ENCODE results near the gene ZNF69. TPM values are rescaled to one million over a fixed set of nuclear protein-coding genes. Genes with fewer than 3 reads are reported as not detected.
"Not testable (repeated sequence)": the region's sequence is repeated elsewhere in the genome, so short reads cannot be mapped to it uniquely, and the experiment has no call there.

ZNF69 gene
- total and polyA plus RNA-seq, 9 donors, result 7.5 to 25.5 (median 13.6) TPM

GRCh38 chr19:11882606-11883005 lies 5.0 kb upstream of the ZNF69 start:
- TF ChIP-seq POLR2A (IDR thresholded peaks at IDR 0.05) (no peak), EP300 (IDR thresholded peaks at IDR 0.05) (no peak), CTCF (IDR thresholded peaks at IDR 0.05) (no peak)
- no peak overlapping the region for H3K27ac ChIP-seq
- WGBS, 3 donors, result 61 to 70% (median 62%) methylated on average over 2 of the region's 2 CpGs
- H3K27me3 ChIP-seq, result no peaks in the 10 kb centered on the region
- no peaks in the 10 kb centered on the region for H3K9me3 ChIP-seq
- intact Hi-C loops (cut with DNase I), result loop anchor here in 2 of 4 donors (5.0 kb wide), 2 partner anchors 105 to 260 kb away; partner anchors contain the start of gene ZNF20 (in 1 of the 2)
- no peak for DNase-seq
- H3K4me1 ChIP-seq (ENCODE audit: insufficient read depth), result no peaks in the 10 kb centered on the region
- no peaks in the 10 kb centered on the region for H3K36me3 ChIP-seq
- no peak overlapping the region for H3K4me3 ChIP-seq

GRCh38 chr19:11887234-11887610 lies 360 bp upstream of the ZNF69 start:
- 13 to 26% (median 26%) methylated on average over 7 of the region's 7 CpGs for WGBS, 3 donors
- H3K4me3 ChIP-seq, result peak overlapping the region; percentile 84
- H3K4me1 ChIP-seq (ENCODE audit: insufficient read depth), result peaks cover 5% of the 10 kb centered on the region
- DNase-seq, result no peak
- intact Hi-C loops (cut with DNase I), result loop anchor here in 1 of 4 donors (5.0 kb wide), 1 partner anchor 35 kb away; no protein-coding TSS in a partner anchor
- no peaks in the 10 kb centered on the region for H3K9me3 ChIP-seq
- no peaks in the 10 kb centered on the region for H3K27me3 ChIP-seq
- TF ChIP-seq CTCF (IDR thresholded peaks at IDR 0.05) (no peak), POLR2A (IDR thresholded peaks at IDR 0.05) (no peak), EP300 (IDR thresholded peaks at IDR 0.05) (no peak)
- peak overlapping the region in 1 of 2 donors; percentile 75 for H3K27ac ChIP-seq
- H3K36me3 ChIP-seq, result no peaks in the 10 kb centered on the region

- not testable (repeated sequence) for H3K9me3 ChIP-seq; H3K27ac ChIP-seq; H3K27me3 ChIP-seq; H3K36me3 ChIP-seq; H3K4me1 ChIP-seq (ENCODE audit: insufficient read depth); H3K4me3 ChIP-seq; DNase-seq
- intact Hi-C loops (cut with DNase I), result loop anchor here in 1 of 4 donors (5.0 kb wide), 1 partner anchor 32 kb away; no protein-coding TSS in a partner anchor
- 6 to 17% (median 8%) methylated on average over 6 of the region's 6 CpGs for WGBS, 3 donors
Measured at GRCh38 chr19:11889901-11890300, 2.3 kb downstream of the ZNF69 start.

- intact Hi-C loops (cut with DNase I), result no loop called here
- no peak for DNase-seq
- no peak overlapping the region for H3K27ac ChIP-seq
Measured at GRCh38 chr19:11890634-11891033, 3.1 kb downstream of the ZNF69 start.

More at GRCh38 chr19:11890634-11891033, 3.1 kb downstream of the ZNF69 start:
- Histone ChIP-seq H3K4me3 (no peak overlapping the region), H3K9me3 (no peaks in the 10 kb centered on the region), H3K4me1 (ENCODE audit: insufficient read depth) (peaks cover 5% of the 10 kb centered on the region), H3K36me3 (no peaks in the 10 kb centered on the region), H3K27me3 (no peaks in the 10 kb centered on the region)
- 78 to 86% (median 80%) methylated on average over 5 of the region's 5 CpGs for WGBS, 3 donors
- TF ChIP-seq CTCF (IDR thresholded peaks at IDR 0.05) (no peak), EP300 (IDR thresholded peaks at IDR 0.05) (no peak), POLR2A (IDR thresholded peaks at IDR 0.05) (no peak)
